Body of pancreas (tissue), 4 donors: ENCODE results near the gene FLVCR1.

Experiments
- CTCF ChIP-seq, 7 experiments: fragments of 450-650 bp in 4 of 7; fragments of 200-600 bp in 3 of 7; sonication (generic) in 3 of 7; IDR thresholded peaks; one replicate each; pipeline ENCODE4 v1.5.1; 2016 to 2019; ENCODE audit warnings: antibody characterized with exemption in 7 of 7
- POLR2A ChIP-seq, 3 donors: fragments of 450-650 bp; IDR thresholded peaks; one replicate each; pipeline ENCODE4 v1.6.1; 2016; ENCODE audit warnings: antibody characterized with exemption in 3 of 3, mild to moderate bottlenecking in 2 of 3

- TF ChIP-seq CTCF (IDR thresholded peaks at IDR 0.05): no peak
- no peak for TF ChIP-seq POLR2A (IDR thresholded peaks at IDR 0.05)
These were observed 9.1 kb downstream of the FLVCR1 start for GRCh38 chr1:212867192-212867591.
